ENCODE data around the gene STARD13. TPM values are rescaled to one million over a fixed set of nuclear protein-coding genes. Genes with fewer than 3 reads are reported as not detected.

STARD13 gene
- total RNA-seq, 1 experiment from 2014 or later: 2.1 TPM

DNA sequence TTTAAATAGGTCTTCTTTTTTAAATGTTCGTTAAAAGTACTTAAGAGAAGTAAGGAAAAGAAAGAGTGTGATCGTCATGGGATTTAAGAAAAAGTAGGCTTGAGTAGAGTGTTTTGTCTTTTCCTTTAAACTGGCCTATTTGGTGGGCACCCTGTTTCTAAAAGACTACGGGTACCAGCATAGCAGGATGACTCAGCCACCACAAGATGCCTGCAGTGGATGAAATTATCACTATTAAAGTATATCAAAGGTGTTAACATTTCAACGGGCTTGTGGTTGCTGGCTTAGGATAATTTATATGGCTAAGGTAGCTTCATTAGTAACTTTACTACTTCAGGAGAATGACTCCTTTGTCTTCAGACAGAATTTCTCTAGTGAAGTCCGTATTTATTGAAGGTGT is 112.6 kb downstream of the STARD13 start:
- Mint-ChIP-seq H3K4me1 (no peaks in the 10 kb centered on the region), H3K36me3 (ENCODE audit: insufficient read depth in 1 of 3, low read depth in 3 of 3) (no peaks in the 10 kb centered on the region), H3K27ac (no peak overlapping the region), H3K9me3 (no peaks in the 10 kb centered on the region; a peak in 1 of 5 replicates), H3K4me3 (no peak overlapping the region), H3K27me3 (ENCODE audit: low read depth) (peaks cover 28% of the 10 kb centered on the region)
- Histone ChIP-seq H3T11ph (ENCODE audit: low read length) (no peak overlapping the region), H4K20me1 (ENCODE audit: control insufficient read depth, insufficient read depth, insufficient read length) (no peaks in the 10 kb centered on the region), H2BK120ac (ENCODE audit: low read depth, low read length, poor library complexity, severe bottlenecking) (no peak overlapping the region), H3K27ac (ENCODE audit: insufficient read length, low read depth, low read length) (no peak overlapping the region), H3K9ac (ENCODE audit: extremely low read depth, insufficient read length, low read length) (no peak overlapping the region), H3K27me3 (ENCODE audit: insufficient read depth, low read length) (no peaks in the 10 kb centered on the region), H3K4ac (ENCODE audit: low read depth, low read length) (no peak overlapping the region), H4K8ac (replicated peaks; ENCODE audit: insufficient read length, low read depth, low read length) (no peak overlapping the region), H2AK5ac (ENCODE audit: insufficient read length, low read length) (no peak overlapping the region), H4K91ac (ENCODE audit: insufficient read length, low read depth, low read length) (no peak overlapping the region), H3K79me2 (ENCODE audit: insufficient read depth, low read length) (no peaks in the 10 kb centered on the region), H3K4me2 (ENCODE audit: insufficient read depth, insufficient read length, low read length) (no peak overlapping the region), H3K23ac (ENCODE audit: insufficient read length, low read depth, low read length) (no peak overlapping the region), H2BK20ac (ENCODE audit: low read depth, low read length, poor library complexity, severe bottlenecking) (no peak overlapping the region), H3K14ac (ENCODE audit: insufficient read depth, low read length) (no peak overlapping the region), H3K23me2 (ENCODE audit: insufficient read length, low read depth, low read length, poor library complexity, severe bottlenecking) (no peaks in the 10 kb centered on the region), H4K5ac (ENCODE audit: insufficient read length, low read depth, low read length) (no peak overlapping the region), H3K18ac (ENCODE audit: insufficient read length, low read depth, low read length) (no peak overlapping the region), H2BK5ac (ENCODE audit: insufficient read length, low read length) (no peak overlapping the region), H2BK12ac (ENCODE audit: insufficient read length, low read depth, low read length) (no peak overlapping the region), H3K4me1 (ENCODE audit: insufficient read depth, low read length) (no peaks in the 10 kb centered on the region), H2AFZ (ENCODE audit: low read length) (no peak overlapping the region), H3K79me1 (ENCODE audit: insufficient read depth, low read depth, low read length, poor library complexity, severe bottlenecking) (no peaks in the 10 kb centered on the region), H3K9me3 (ENCODE audit: control insufficient read depth, low read depth, low read length) (no peaks in the 10 kb centered on the region), H3K56ac (ENCODE audit: insufficient read length, low read depth, low read length) (no peak overlapping the region), H2BK15ac (ENCODE audit: low read depth, low read length) (no peak overlapping the region)
- DNase-seq: no peak
- TF ChIP-seq, protein P1, sequence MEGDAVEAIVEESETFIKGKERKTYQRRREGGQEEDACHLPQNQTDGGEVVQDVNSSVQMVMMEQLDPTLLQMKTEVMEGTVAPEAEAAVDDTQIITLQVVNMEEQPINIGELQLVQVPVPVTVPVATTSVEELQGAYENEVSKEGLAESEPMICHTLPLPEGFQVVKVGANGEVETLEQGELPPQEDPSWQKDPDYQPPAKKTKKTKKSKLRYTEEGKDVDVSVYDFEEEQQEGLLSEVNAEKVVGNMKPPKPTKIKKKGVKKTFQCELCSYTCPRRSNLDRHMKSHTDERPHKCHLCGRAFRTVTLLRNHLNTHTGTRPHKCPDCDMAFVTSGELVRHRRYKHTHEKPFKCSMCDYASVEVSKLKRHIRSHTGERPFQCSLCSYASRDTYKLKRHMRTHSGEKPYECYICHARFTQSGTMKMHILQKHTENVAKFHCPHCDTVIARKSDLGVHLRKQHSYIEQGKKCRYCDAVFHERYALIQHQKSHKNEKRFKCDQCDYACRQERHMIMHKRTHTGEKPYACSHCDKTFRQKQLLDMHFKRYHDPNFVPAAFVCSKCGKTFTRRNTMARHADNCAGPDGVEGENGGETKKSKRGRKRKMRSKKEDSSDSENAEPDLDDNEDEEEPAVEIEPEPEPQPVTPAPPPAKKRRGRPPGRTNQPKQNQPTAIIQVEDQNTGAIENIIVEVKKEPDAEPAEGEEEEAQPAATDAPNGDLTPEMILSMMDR (conservative IDR thresholded peaks at IDR 0.05): no peak
- WGBS (ENCODE audit: extremely low coverage, insufficient read length, low lambda C conversion rate): no CpG with 5 or more reads among the region's 5 CpGs

All from H9 (cell line).